HG03175 (cell line): Measurements from ENCODE around the gene PER1.

Experiments
- ATAC-seq: cut with Tn5 transposase; IDR thresholded peaks from one replicate; pipeline ENCODE4 v1.9.1; 2021; ENCODE audit warnings: mild to moderate bottlenecking, moderate library complexity; ENCODE audit not compliant: unreplicated experiment

PER1 gene

GRCh38 chr17:8100111-8100510 lies 52.1 kb downstream of the PER1 start:
- ATAC-seq = no peak

DNA sequence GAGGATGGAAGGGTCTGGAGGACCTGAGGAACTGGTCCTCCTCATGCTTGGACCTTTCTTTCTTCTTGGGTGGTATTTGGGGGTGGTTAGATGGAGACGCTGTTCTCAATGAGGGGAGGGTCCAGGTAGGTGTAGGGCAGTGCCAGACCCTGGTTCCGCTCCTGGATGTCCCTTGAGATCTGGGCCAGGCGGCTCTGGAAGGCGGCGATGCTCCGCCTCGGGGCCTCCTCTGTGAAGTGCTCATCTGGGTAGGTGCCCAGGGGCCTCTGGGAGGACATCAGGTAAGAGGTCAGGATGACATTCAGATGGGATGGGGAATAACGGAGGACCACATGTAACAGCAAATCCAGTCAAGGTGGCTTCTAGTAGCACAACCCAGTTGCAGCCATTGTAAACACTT lies 55.7 kb downstream of the PER1 start:
- ATAC-seq = no peak

DNA sequence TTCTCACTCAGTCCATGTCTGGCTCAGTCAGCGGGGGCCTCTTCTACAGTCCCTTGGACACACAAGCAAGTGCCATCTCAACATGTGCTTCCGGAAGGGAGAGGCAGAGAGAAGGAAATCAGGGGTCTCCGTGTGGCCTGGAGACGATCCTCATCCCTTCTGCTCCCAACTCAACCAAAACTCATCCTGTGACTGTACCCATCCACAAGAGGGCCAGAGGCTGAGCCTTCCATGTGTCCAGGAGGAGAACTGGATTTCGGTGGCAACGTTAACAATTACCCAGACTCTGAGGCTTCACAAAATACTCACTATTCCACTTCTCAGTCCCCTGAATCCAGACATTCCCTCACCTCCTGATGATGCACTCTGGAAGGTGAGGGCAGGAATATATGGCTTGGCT lies 56.8 kb downstream of the PER1 start:
- ATAC-seq = no peak

DNA sequence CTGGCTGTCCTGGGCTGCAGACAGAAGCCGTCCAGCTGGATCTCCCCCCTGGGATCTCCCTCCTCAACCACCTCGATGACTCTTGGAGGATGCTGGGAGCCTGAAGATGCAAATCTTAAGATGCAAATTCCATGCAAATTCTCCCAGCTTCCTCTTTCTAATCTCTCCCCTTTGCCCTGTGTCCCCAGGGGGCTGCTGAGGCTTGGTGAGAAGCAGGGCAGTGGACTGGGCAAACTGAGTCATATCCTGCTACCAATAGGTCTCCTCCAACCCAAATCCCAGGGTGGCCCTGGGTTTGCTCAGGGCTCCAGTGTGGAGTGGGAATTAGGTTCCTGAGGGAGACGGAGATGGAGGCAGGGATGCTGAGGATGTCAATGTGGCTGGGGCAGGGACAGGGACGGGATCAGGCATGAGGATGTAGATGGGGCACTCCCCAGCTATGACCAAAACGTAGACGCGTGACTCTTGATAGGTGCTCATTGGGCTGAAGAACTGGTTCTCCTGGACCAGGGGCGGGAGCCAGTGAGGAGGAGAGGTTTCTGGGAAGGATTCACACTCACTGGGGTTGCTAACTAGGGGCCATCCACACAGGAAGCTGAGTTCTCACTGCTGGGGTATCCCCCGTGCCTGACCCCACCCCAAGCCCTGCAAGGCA lies 61.0 kb downstream of the PER1 start:
- ATAC-seq = no peak
